KMS-11 (cell line): ENCODE measurements around the gene BTG1.

Source experiments
- H2AFZ ChIP-seq: fragments of 200-600 bp; sonication (generic); 2 replicates; pipeline ENCODE4 v1.6.1; 2016; ENCODE audit warnings: antibody characterized with exemption, mixed run types, low read depth
- H3K27ac ChIP-seq: fragments of 200-600 bp; sonication (generic); 2 replicates; pipeline ENCODE4 v1.6.1; 2016; ENCODE audit warnings: mild to moderate bottlenecking, mixed run types
- H3K27me3 ChIP-seq: fragments of 200-600 bp; sonication (generic); 2 replicates; pipeline ENCODE4 v1.6.1; 2017; ENCODE audit warnings: mild to moderate bottlenecking, low read depth, mixed run types, moderate library complexity; ENCODE audit not compliant: insufficient read depth
- H3K36me3 ChIP-seq: fragments of 200-600 bp; sonication (generic); 2 replicates; pipeline ENCODE4 v1.6.1; 2017; ENCODE audit warnings: mild to moderate bottlenecking, mixed run types; ENCODE audit not compliant: insufficient read depth
- H3K4me1 ChIP-seq: fragments of 200-600 bp; sonication (generic); 2 replicates; pipeline ENCODE4 v1.6.1; 2016; ENCODE audit warnings: mild to moderate bottlenecking, low read depth, mixed run types; ENCODE audit not compliant: poor library complexity, severe bottlenecking
- H3K4me2 ChIP-seq: fragments of 200-600 bp; sonication (generic); 2 replicates; pipeline ENCODE4 v1.7.0; 2016; ENCODE audit warnings: mild to moderate bottlenecking, mixed run types
- H3K4me3 ChIP-seq: fragments of 200-600 bp; sonication (generic); IDR thresholded peaks from 2 replicates; pipeline ENCODE4 v1.6.1; 2017; ENCODE audit warnings: low read depth, low read length, mixed read lengths; ENCODE audit not compliant: insufficient read depth
- H3K79me2 ChIP-seq: fragments of 200-600 bp; sonication (generic); 2 replicates; pipeline ENCODE4 v1.6.1; 2016; ENCODE audit warnings: low read depth, mixed run types; ENCODE audit not compliant: insufficient read depth
- H3K9ac ChIP-seq: fragments of 200-600 bp; sonication (generic); 2 replicates; pipeline ENCODE4 v1.6.1; 2016; ENCODE audit warnings: mild to moderate bottlenecking, mixed run types
- H4K20me1 ChIP-seq: fragments of 200-600 bp; sonication (generic); 2 replicates; pipeline ENCODE4 v1.6.1; 2016; ENCODE audit warnings: mild to moderate bottlenecking, mixed run types; ENCODE audit not compliant: insufficient read depth
- CTCF ChIP-seq: fragments of 200-600 bp; sonication (generic); conservative IDR thresholded peaks from 2 replicates; pipeline ENCODE4 v1.6.1; 2017; ENCODE audit warnings: low read depth, mild to moderate bottlenecking, antibody characterized with exemption, low read length, moderate library complexity, mixed read lengths

BTG1 gene

GRCh38 chr12:92145731-92146496, at the start of gene BTG1:
TSS of gene BTG1 (minus strand) at chr12:92145846. CDS start at chr12:92145535, 311 bp downstream.
- Histone ChIP-seq H3K4me2 (peak within 1 kb of the TSS; percentile 78), H2AFZ (peak within 1 kb of the TSS; percentile 91), H3K79me2 (peaks cover 39% of the 10 kb centered on the region)

GRCh38 chr12:92194561-92194960, 48.9 kb upstream of the BTG1 start:
- no peak overlapping the region for H3K4me3 ChIP-seq
- no peak overlapping the region for H3K27ac ChIP-seq
- H3K27me3 ChIP-seq = no peaks in the 10 kb centered on the region
- peaks cover 9% of the 10 kb centered on the region for H3K4me1 ChIP-seq
- no peaks in the 10 kb centered on the region for H3K36me3 ChIP-seq
- no peaks in the 10 kb centered on the region for H3K79me2 ChIP-seq
- H2AFZ ChIP-seq = no peak overlapping the region
- H3K4me2 ChIP-seq = no peak overlapping the region
- H4K20me1 ChIP-seq = no peaks in the 10 kb centered on the region
- H3K9ac ChIP-seq = no peak overlapping the region
- TF ChIP-seq CTCF = no peak

More at GRCh38 chr12:92145731-92146496, at the start of gene BTG1:
- no peaks in the 10 kb centered on the region for H3K27me3 ChIP-seq
- no peaks in the 10 kb centered on the region for H4K20me1 ChIP-seq
- H3K4me3 ChIP-seq = no peak within 1 kb of the TSS
- no peaks in the 10 kb centered on the region for H3K36me3 ChIP-seq
- peak within 1 kb of the TSS; percentile 74 for H3K9ac ChIP-seq
- H3K4me1 ChIP-seq = peaks cover 41% of the 10 kb centered on the region
- TF ChIP-seq CTCF = no peak
- H3K27ac ChIP-seq = peak within 1 kb of the TSS; percentile 71

GRCh38 chr12:92193846-92194245, 48.2 kb upstream of the BTG1 start:
- Histone ChIP-seq H3K9ac (no peak overlapping the region), H3K79me2 (no peaks in the 10 kb centered on the region), H4K20me1 (no peaks in the 10 kb centered on the region), H3K27me3 (no peaks in the 10 kb centered on the region), H3K36me3 (no peaks in the 10 kb centered on the region), H3K27ac (no peak overlapping the region), H3K4me3 (no peak overlapping the region), H3K4me2 (no peak overlapping the region), H3K4me1 (peaks cover 3% of the 10 kb centered on the region), H2AFZ (no peak overlapping the region)
- no peak for TF ChIP-seq CTCF

GRCh38 chr12:92193063-92193462, 47.4 kb upstream of the BTG1 start:
- Histone ChIP-seq H4K20me1 (no peaks in the 10 kb centered on the region), H3K4me3 (no peak overlapping the region), H3K27ac (no peak overlapping the region), H3K4me2 (no peak overlapping the region), H3K36me3 (no peaks in the 10 kb centered on the region), H2AFZ (no peak overlapping the region), H3K79me2 (no peaks in the 10 kb centered on the region), H3K27me3 (no peaks in the 10 kb centered on the region), H3K9ac (no peak overlapping the region), H3K4me1 (peaks cover 7% of the 10 kb centered on the region)
- TF ChIP-seq CTCF = no peak
